Measurements from ENCODE around the gene PRAMEF13.
"Not testable (repeated sequence)": the region's sequence is repeated elsewhere in the genome, so short reads cannot be mapped to it uniquely, and the experiment has no call there.

The PRAMEF13 gene

GRCh38 chr1:13230601-13231000, 29.4 kb upstream of the PRAMEF13 start:
- not testable (repeated sequence) for H3K4me1 ChIP-seq (ENCODE audit: insufficient read depth, poor library complexity, severe bottlenecking); DNase-seq (ENCODE audit: low spot score); H3K27me3 ChIP-seq (ENCODE audit: insufficient read depth, poor library complexity, severe bottlenecking); H3K36me3 ChIP-seq (ENCODE audit: low read depth); H3K27ac ChIP-seq (ENCODE audit: poor library complexity, severe bottlenecking); ATAC-seq (ENCODE audit: low read depth); H3K9me3 ChIP-seq (ENCODE audit: severe bottlenecking); H3K4me3 ChIP-seq (ENCODE audit: severe bottlenecking)

GRCh38 chr1:13230096-13230495, 28.9 kb upstream of the PRAMEF13 start:
- H3K27me3 ChIP-seq (ENCODE audit: insufficient read depth, poor library complexity, severe bottlenecking); DNase-seq (ENCODE audit: low spot score): not testable (repeated sequence)

GRCh38 chr1:13228343-13228781, 27.2 kb upstream of the PRAMEF13 start:
- TF ChIP-seq CTCF (IDR thresholded peaks at IDR 0.05; ENCODE audit: poor library complexity, severe bottlenecking), result peak; percentile 43
- Histone ChIP-seq H3K27me3 (ENCODE audit: insufficient read depth, poor library complexity, severe bottlenecking) (no peaks in the 10 kb centered on the region), H3K4me1 (ENCODE audit: insufficient read depth, poor library complexity, severe bottlenecking) (no peaks in the 10 kb centered on the region), H3K27ac (ENCODE audit: poor library complexity, severe bottlenecking) (no peak overlapping the region), H3K4me3 (ENCODE audit: severe bottlenecking) (no peak overlapping the region), H3K36me3 (ENCODE audit: low read depth) (no peaks in the 10 kb centered on the region), H3K9me3 (ENCODE audit: severe bottlenecking) (peaks cover under 1% of the 10 kb centered on the region)
- no peak for DNase-seq (ENCODE audit: low spot score)
- no peak for ATAC-seq (ENCODE audit: low read depth)

More at GRCh38 chr1:13230096-13230495, 28.9 kb upstream of the PRAMEF13 start:
- H3K4me3 ChIP-seq (ENCODE audit: severe bottlenecking); H3K9me3 ChIP-seq (ENCODE audit: severe bottlenecking); ATAC-seq (ENCODE audit: low read depth); H3K4me1 ChIP-seq (ENCODE audit: insufficient read depth, poor library complexity, severe bottlenecking); H3K27ac ChIP-seq (ENCODE audit: poor library complexity, severe bottlenecking); H3K36me3 ChIP-seq (ENCODE audit: low read depth): not testable (repeated sequence)

GRCh38 chr1:13227271-13228055, 26.3 kb upstream of the PRAMEF13 start:
- not testable (repeated sequence) for H3K9me3 ChIP-seq (ENCODE audit: severe bottlenecking); DNase-seq (ENCODE audit: low spot score); H3K27me3 ChIP-seq (ENCODE audit: insufficient read depth, poor library complexity, severe bottlenecking); H3K36me3 ChIP-seq (ENCODE audit: low read depth); H3K4me3 ChIP-seq (ENCODE audit: severe bottlenecking); ATAC-seq (ENCODE audit: low read depth); H3K27ac ChIP-seq (ENCODE audit: poor library complexity, severe bottlenecking); H3K4me1 ChIP-seq (ENCODE audit: insufficient read depth, poor library complexity, severe bottlenecking)

- ATAC-seq (ENCODE audit: low read depth); H3K27me3 ChIP-seq (ENCODE audit: insufficient read depth, poor library complexity, severe bottlenecking); H3K4me3 ChIP-seq (ENCODE audit: severe bottlenecking); H3K9me3 ChIP-seq (ENCODE audit: severe bottlenecking); H3K27ac ChIP-seq (ENCODE audit: poor library complexity, severe bottlenecking); H3K36me3 ChIP-seq (ENCODE audit: low read depth); H3K4me1 ChIP-seq (ENCODE audit: insufficient read depth, poor library complexity, severe bottlenecking); DNase-seq (ENCODE audit: low spot score): not testable (repeated sequence)
Observed at GRCh38 chr1:13225675-13226204, 24.5 kb upstream of the PRAMEF13 start, which contains the start of gene PRAMEF18. TSS of gene PRAMEF18 (minus strand) at chr1:13226154. CDS start at chr1:13226106, 48 bp downstream.

- H3K4me1 ChIP-seq (ENCODE audit: insufficient read depth, poor library complexity, severe bottlenecking), result no peaks in the 10 kb centered on the region
Observed at GRCh38 chr1:13224480-13225060, 23.4 kb upstream of the PRAMEF13 start.

GRCh38 chr1:13222788-13223187, 21.6 kb upstream of the PRAMEF13 start:
- H3K27ac ChIP-seq (ENCODE audit: poor library complexity, severe bottlenecking); H3K36me3 ChIP-seq (ENCODE audit: low read depth); ATAC-seq (ENCODE audit: low read depth); H3K4me1 ChIP-seq (ENCODE audit: insufficient read depth, poor library complexity, severe bottlenecking); H3K9me3 ChIP-seq (ENCODE audit: severe bottlenecking); DNase-seq (ENCODE audit: low spot score); H3K27me3 ChIP-seq (ENCODE audit: insufficient read depth, poor library complexity, severe bottlenecking); H3K4me3 ChIP-seq (ENCODE audit: severe bottlenecking): not testable (repeated sequence)

More at GRCh38 chr1:13224480-13225060, 23.4 kb upstream of the PRAMEF13 start:
- no peak for ATAC-seq (ENCODE audit: low read depth)
- Histone ChIP-seq H3K36me3 (ENCODE audit: low read depth) (no peaks in the 10 kb centered on the region), H3K4me3 (ENCODE audit: severe bottlenecking) (no peak overlapping the region), H3K9me3 (ENCODE audit: severe bottlenecking) (no peaks in the 10 kb centered on the region), H3K27me3 (ENCODE audit: insufficient read depth, poor library complexity, severe bottlenecking) (no peaks in the 10 kb centered on the region), H3K27ac (ENCODE audit: poor library complexity, severe bottlenecking) (no peak overlapping the region)
- no peak for DNase-seq (ENCODE audit: low spot score)
- TF ChIP-seq CTCF (IDR thresholded peaks at IDR 0.05; ENCODE audit: poor library complexity, severe bottlenecking), result no peak

GRCh38 chr1:13219203-13219602, 18.0 kb upstream of the PRAMEF13 start:
- H3K27ac ChIP-seq (ENCODE audit: poor library complexity, severe bottlenecking); H3K9me3 ChIP-seq (ENCODE audit: severe bottlenecking); ATAC-seq (ENCODE audit: low read depth); H3K4me3 ChIP-seq (ENCODE audit: severe bottlenecking); H3K36me3 ChIP-seq (ENCODE audit: low read depth); H3K27me3 ChIP-seq (ENCODE audit: insufficient read depth, poor library complexity, severe bottlenecking); DNase-seq (ENCODE audit: low spot score); H3K4me1 ChIP-seq (ENCODE audit: insufficient read depth, poor library complexity, severe bottlenecking): not testable (repeated sequence)

- not testable (repeated sequence) for H3K27me3 ChIP-seq (ENCODE audit: insufficient read depth, poor library complexity, severe bottlenecking); DNase-seq (ENCODE audit: low spot score); ATAC-seq (ENCODE audit: low read depth)
Observed at GRCh38 chr1:13216619-13217018, 15.4 kb upstream of the PRAMEF13 start.

More at GRCh38 chr1:13216619-13217018, 15.4 kb upstream of the PRAMEF13 start:
- H3K9me3 ChIP-seq (ENCODE audit: severe bottlenecking); H3K4me3 ChIP-seq (ENCODE audit: severe bottlenecking); H3K4me1 ChIP-seq (ENCODE audit: insufficient read depth, poor library complexity, severe bottlenecking); H3K36me3 ChIP-seq (ENCODE audit: low read depth); H3K27ac ChIP-seq (ENCODE audit: poor library complexity, severe bottlenecking): not testable (repeated sequence)

All from RWPE2 (cell line).